Stomach (tissue), 19 donors: Measurements from ENCODE around the gene MILR1. TPM values are rescaled to one million over a fixed set of nuclear protein-coding genes. Genes with fewer than 3 reads are reported as not detected.

Source experiments
- DNase-seq, 2 donors: peaks; one replicate each; pipeline versions ENCODE4 v3.0.0 to v3.0.0-alpha.2; 2013 to 2019
- H3K27ac ChIP-seq, 5 donors: fragments of 200-600 bp in 4 of 5; sonication (generic) in 4 of 5; one replicate each; pipeline ENCODE4 v1.5.1; 2013 to 2019; ENCODE audit warnings: mild to moderate bottlenecking in 1 of 5, moderate library complexity in 1 of 5
- H3K27me3 ChIP-seq, 3 donors: fragments of 200-600 bp; sonication (generic); one replicate each; pipeline ENCODE4 v1.5.1; 2017 to 2019; ENCODE audit warnings: mixed run types in 1 of 3
- H3K36me3 ChIP-seq, 4 donors: fragments of 200-600 bp; sonication (generic); 1 replicate in 3 of 4; 2 replicates in 1 of 4; pipeline ENCODE4 v1.5.1; 2016 to 2019
- H3K4me1 ChIP-seq, 4 donors: fragments of 200-600 bp; sonication (generic); one replicate each; pipeline ENCODE4 v1.5.1; 2016 to 2019
- H3K4me3 ChIP-seq, 4 donors: fragments of 200-600 bp; sonication (generic) in 3 of 4; one replicate each; pipeline ENCODE4 v1.5.1; 2016 to 2019; ENCODE audit warnings: mild to moderate bottlenecking in 1 of 4
- H3K9me3 ChIP-seq, 4 donors: fragments of 200-600 bp; sonication (generic); one replicate each; pipeline ENCODE4 v1.5.1; 2016 to 2019
- CTCF ChIP-seq, 7 experiments: fragments of 450-650 bp in 4 of 7; fragments of 200-600 bp in 3 of 7; sonication (generic) in 3 of 7; IDR thresholded peaks; one replicate each; pipeline ENCODE4 v1.5.1; 2016 to 2019; ENCODE audit warnings: antibody characterized with exemption in 7 of 7, control low read depth in 2 of 7, mild to moderate bottlenecking in 1 of 7
- EP300 ChIP-seq: sonication (generic); formaldehyde crosslinking; IDR thresholded peaks from one replicate; pipeline ENCODE4 v1.6.1; 2017; ENCODE audit warnings: antibody characterized with exemption
- POLR2A ChIP-seq, 4 donors: fragments of 450-650 bp; IDR thresholded peaks; one replicate each; pipeline ENCODE4 v1.6.1; 2016; ENCODE audit warnings: antibody characterized with exemption in 4 of 4, control low read depth in 2 of 4, mild to moderate bottlenecking in 1 of 4, moderate library complexity in 1 of 4
- POLR2AphosphoS5 ChIP-seq, 3 donors: sonication (generic); formaldehyde crosslinking; IDR thresholded peaks; one replicate each; pipeline ENCODE4 v1.6.1; 2016; ENCODE audit warnings: antibody characterized with exemption in 3 of 3
- WGBS, 5 donors: extraction: QIAGEN DNeasy Blood & Tissue Kit in 3 of 5; methylation state at CpG; one replicate each; pipeline versions ENCODE4 v1.1.5 to v1.1.7; 2013 to 2018; 5-methylcytosine and 5-hydroxymethylcytosine counted together
- intact Hi-C: fragments of 100-400 bp; cut with DNase I; formaldehyde crosslinking; loops from one replicate; pipeline ENCODE4 v1.15.1; 2023; ENCODE audit warnings: low total_unique reads
- long read RNA-seq, 10 donors: transcript quantifications; one replicate each; lab custom pipeline, GENCODE V29; 2026
- polyA plus RNA-seq, 3 donors: library from polyadenylated mRNA; stranded (reverse); fragments of 200-250 nt; gene quantifications; one replicate each; pipeline ENCODE4 v1.2.3, GENCODE V29; 2013
- total RNA-seq, 5 donors: library from RNA; depleted of rRNA; stranded (reverse); fragments of >200 nt; gene quantifications; one replicate each; pipeline versions ENCODE4 v1.1.0 to v1.2.3, GENCODE V29; 2014 to 2016
- donor health status: healthy with polysubstance abuse.
- donor health status: Bipolar disorder and iron deficiency.
- donor health status: healthy.

The MILR1 gene
- 1 to 10 TPM in 2 of 5 donors, not detected in 3; 1.8 to 4.2 TPM for total RNA-seq
- 1 to 10 TPM; 1.4 to 3.4 (median 2.7) TPM for polyA plus RNA-seq
- long read RNA-seq, donor 1: 0 reads
- long read RNA-seq, donor 2: 0 reads
- long read RNA-seq, donor 3: 0 reads
- long read RNA-seq, donor 4: 0 reads
- long read RNA-seq, donor 5, partial matches to known transcripts: 0 of 1 reads
- long read RNA-seq, donor 5, other reads (novel, unspliced or antisense): 0 of 1 reads
- long read RNA-seq, donor 6, partial matches to known transcripts: 0 of 1 reads
- long read RNA-seq, donor 6, other reads (novel, unspliced or antisense): 0 of 1 reads
- long read RNA-seq, donor 7, partial matches to known transcripts: 0 of 4 reads
- long read RNA-seq, donor 7, other reads (novel, unspliced or antisense): 0 of 4 reads
- long read RNA-seq, donor 8: 0 reads
- long read RNA-seq, donor 9: 0 reads
- long read RNA-seq, donor 10: 0 reads

- intact Hi-C loops: no loop called here
- Histone ChIP-seq H3K36me3 (no peaks in the 10 kb centered on the region), H3K4me1 (peaks cover 0 to 19% (median 0%) of the 10 kb centered on the region in 4 donors), H3K27me3 (no peaks in the 10 kb centered on the region), H3K9me3 (no peaks in the 10 kb centered on the region), H3K4me3 (no peak within 1 kb of the TSS), H3K27ac (peak within 1 kb of the TSS in 4 of 5 donors; percentile 36 to 86 (median 62))
- 29 to 43% (median 34%) methylated on average over 9 to 10 of the region's 10 CpGs for WGBS, 5 donors
- TF ChIP-seq POLR2AphosphoS5 (IDR thresholded peaks at IDR 0.05) (peak in 1 of 3 donors; percentile 32), EP300 (no peak)
- DNase-seq: peak in 1 of 2 donors; percentile 64
Observed at GRCh38 chr17:64448665-64449512, at the start of gene MILR1. TSS of gene MILR1 (plus strand) at chr17:64449115. CDS start at chr17:64449169, 54 bp downstream.

- Histone ChIP-seq H3K36me3 (no peaks in the 10 kb centered on the region), H3K4me1 (peaks cover 0 to 17% (median 0%) of the 10 kb centered on the region in 4 donors), H3K4me3 (no peak overlapping the region), H3K27ac (no peak overlapping the region), H3K27me3 (no peaks in the 10 kb centered on the region), H3K9me3 (no peaks in the 10 kb centered on the region)
- 81 to 100% (median 90%) methylated on average over 1 of the region's 1 CpG for WGBS, 5 donors
- DNase-seq: no peak
- intact Hi-C loops: no loop called here
- TF ChIP-seq POLR2AphosphoS5 (IDR thresholded peaks at IDR 0.05) (no peak), EP300 (no peak), CTCF (IDR thresholded peaks at IDR 0.05) (no peak), POLR2A (IDR thresholded peaks at IDR 0.05) (no peak)
Observed at GRCh38 chr17:64399767-64400156, 49.2 kb upstream of the MILR1 start.

- DNase-seq: no peak
- no peak overlapping the region for H3K27ac ChIP-seq
- WGBS, 5 donors: 76 to 79% (median 78%) methylated on average over 7 of the region's 7 CpGs
- no peaks in the 10 kb centered on the region for H3K36me3 ChIP-seq
- no peak overlapping the region for H3K4me3 ChIP-seq
- no peak for TF ChIP-seq POLR2AphosphoS5 (IDR thresholded peaks at IDR 0.05)
- TF ChIP-seq CTCF (IDR thresholded peaks at IDR 0.05): no peak
- TF ChIP-seq EP300: no peak
- TF ChIP-seq POLR2A (IDR thresholded peaks at IDR 0.05): no peak
- no peaks in the 10 kb centered on the region for H3K27me3 ChIP-seq
- no peaks in the 10 kb centered on the region for H3K9me3 ChIP-seq
- intact Hi-C loops: no loop called here
- H3K4me1 ChIP-seq: peaks cover 0 to 17% (median 0%) of the 10 kb centered on the region in 4 donors
Observed at GRCh38 chr17:64400642-64401041, 48.3 kb upstream of the MILR1 start.

GRCh38 chr17:64401244-64401860 lies 47.6 kb upstream of the MILR1 start:
- H3K9me3 ChIP-seq: no peaks in the 10 kb centered on the region
- peaks cover 0 to 13% (median 0%) of the 10 kb centered on the region in 4 donors for H3K4me1 ChIP-seq
- intact Hi-C loops: no loop called here
- WGBS, 5 donors: 78 to 85% (median 83%) methylated on average over 8 of the region's 8 CpGs
- no peaks in the 10 kb centered on the region for H3K27me3 ChIP-seq
- TF ChIP-seq EP300: no peak
- no peak for TF ChIP-seq POLR2AphosphoS5 (IDR thresholded peaks at IDR 0.05)
- TF ChIP-seq CTCF (IDR thresholded peaks at IDR 0.05): no peak
- TF ChIP-seq POLR2A (IDR thresholded peaks at IDR 0.05): no peak
- DNase-seq: no peak
- no peak overlapping the region for H3K4me3 ChIP-seq
- no peak overlapping the region for H3K27ac ChIP-seq
- no peaks in the 10 kb centered on the region for H3K36me3 ChIP-seq
